Fibroblast of upper back skin (primary cell): Measurements from ENCODE around the gene SERPINE2.

Experiments
- DNase-seq: peaks from one replicate; pipeline ENCODE4 v3.0.0-alpha.2; 2013

Gene SERPINE2

GRCh38 chr2:224042191-224042696 lies 3.2 kb upstream of the SERPINE2 start:
- DNase-seq = peak; percentile 46

GRCh38 chr2:224041554-224041953 lies 2.5 kb upstream of the SERPINE2 start:
- DNase-seq = no peak

GRCh38 chr2:224040753-224041152 lies 1.7 kb upstream of the SERPINE2 start:
- no peak for DNase-seq

GRCh38 chr2:224039770-224040440 lies 819 bp upstream of the SERPINE2 start:
- DNase-seq = no peak

GRCh38 chr2:224038830-224039079 lies 331 bp downstream of the SERPINE2 start:
- no peak for DNase-seq

GRCh38 chr2:224038049-224038829 lies 847 bp downstream of the SERPINE2 start:
- no peak for DNase-seq

GRCh38 chr2:224036731-224037361 lies 2.2 kb downstream of the SERPINE2 start:
- DNase-seq = no peak

GRCh38 chr2:224034017-224034416 lies 5.1 kb downstream of the SERPINE2 start:
- no peak for DNase-seq

- DNase-seq = no peak
Measured at GRCh38 chr2:224033601-224034000, 5.5 kb downstream of the SERPINE2 start.

GRCh38 chr2:224032283-224032682 lies 6.8 kb downstream of the SERPINE2 start:
- DNase-seq = no peak

GRCh38 chr2:224031358-224031970 lies 7.6 kb downstream of the SERPINE2 start:
- no peak for DNase-seq

- DNase-seq = no peak
Measured at GRCh38 chr2:224030786-224031185, 8.3 kb downstream of the SERPINE2 start.

- no peak for DNase-seq
Measured at GRCh38 chr2:224029876-224030275, 9.2 kb downstream of the SERPINE2 start.

- no peak for DNase-seq
Measured at GRCh38 chr2:224027931-224028330, 11.2 kb downstream of the SERPINE2 start.

- DNase-seq = no peak
Measured at GRCh38 chr2:224027070-224027469, 12.0 kb downstream of the SERPINE2 start.

- DNase-seq = no peak
Measured at GRCh38 chr2:224025874-224026273, 13.2 kb downstream of the SERPINE2 start.

GRCh38 chr2:224024270-224024669 lies 14.8 kb downstream of the SERPINE2 start:
- no peak for DNase-seq

GRCh38 chr2:224023188-224023587 lies 15.9 kb downstream of the SERPINE2 start:
- no peak for DNase-seq

GRCh38 chr2:224022486-224022885 lies 16.6 kb downstream of the SERPINE2 start:
- DNase-seq = no peak

- no peak for DNase-seq
Measured at GRCh38 chr2:224020523-224020922, 18.6 kb downstream of the SERPINE2 start.

GRCh38 chr2:224017957-224018356 lies 21.1 kb downstream of the SERPINE2 start:
- DNase-seq = no peak

- no peak for DNase-seq
Measured at GRCh38 chr2:224016963-224017362, 22.1 kb downstream of the SERPINE2 start.

- DNase-seq = no peak
Measured at GRCh38 chr2:224014336-224014735, 24.8 kb downstream of the SERPINE2 start.

- no peak for DNase-seq
Measured at GRCh38 chr2:224011837-224012236, 27.2 kb downstream of the SERPINE2 start.
